ENCODE measurements around the gene SPINK8. TPM values are rescaled to one million over a fixed set of nuclear protein-coding genes. Genes with fewer than 3 reads are reported as not detected.

Gene SPINK8
- total RNA-seq, 1 experiment from 2014 or later: not detected

DNA sequence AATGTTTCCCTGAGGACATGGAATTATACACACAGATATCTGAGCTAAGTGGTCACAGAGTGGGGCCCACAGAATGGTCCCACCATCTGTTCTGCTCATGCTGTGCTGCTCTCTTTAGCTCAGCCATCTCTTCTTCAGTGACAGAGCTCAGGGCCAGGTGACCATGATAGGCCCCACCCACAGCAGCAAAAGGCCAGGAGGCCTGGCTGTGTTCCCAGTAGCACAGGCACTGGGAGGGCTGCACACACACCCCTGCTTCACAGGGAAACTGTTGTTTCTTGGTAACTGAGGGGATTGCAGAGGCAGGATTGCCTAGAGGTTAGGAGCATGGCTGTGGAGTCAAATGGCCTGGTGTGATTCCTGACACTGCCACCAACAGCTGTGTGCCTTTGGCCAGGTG, 33.7 kb upstream of the SPINK8 start:
- Histone ChIP-seq H3K9ac (ENCODE audit: extremely low read depth, insufficient read length, low read length) (no peak overlapping the region), H3K79me2 (ENCODE audit: insufficient read depth, low read length) (no peaks in the 10 kb centered on the region), H2BK20ac (ENCODE audit: low read depth, low read length, poor library complexity, severe bottlenecking) (no peak overlapping the region), H3K27me3 (ENCODE audit: insufficient read depth, low read length) (no peaks in the 10 kb centered on the region), H4K5ac (ENCODE audit: insufficient read length, low read depth, low read length) (no peak overlapping the region), H3K79me1 (ENCODE audit: insufficient read depth, low read depth, low read length, poor library complexity, severe bottlenecking) (no peaks in the 10 kb centered on the region), H4K20me1 (ENCODE audit: control insufficient read depth, insufficient read depth, insufficient read length) (no peaks in the 10 kb centered on the region), H2BK5ac (ENCODE audit: insufficient read length, low read length) (no peak overlapping the region), H3K9me3 (ENCODE audit: control insufficient read depth, low read depth, low read length) (no peaks in the 10 kb centered on the region), H3K23ac (ENCODE audit: insufficient read length, low read depth, low read length) (no peak overlapping the region), H4K8ac (replicated peaks; ENCODE audit: insufficient read length, low read depth, low read length) (no peak overlapping the region), H2BK15ac (ENCODE audit: low read depth, low read length) (no peak overlapping the region), H3K4ac (ENCODE audit: low read depth, low read length) (no peak overlapping the region), H3K14ac (ENCODE audit: insufficient read depth, low read length) (no peak overlapping the region), H4K91ac (ENCODE audit: insufficient read length, low read depth, low read length) (no peak overlapping the region), H3K56ac (ENCODE audit: insufficient read length, low read depth, low read length) (no peak overlapping the region), H3T11ph (ENCODE audit: low read length) (no peak overlapping the region), H2AK5ac (ENCODE audit: insufficient read length, low read length) (no peak overlapping the region), H3K27ac (ENCODE audit: insufficient read length, low read depth, low read length) (no peak overlapping the region), H2BK12ac (ENCODE audit: insufficient read length, low read depth, low read length) (no peak overlapping the region), H3K4me2 (ENCODE audit: insufficient read depth, insufficient read length, low read length) (no peak overlapping the region), H2BK120ac (ENCODE audit: low read depth, low read length, poor library complexity, severe bottlenecking) (no peak overlapping the region), H2AFZ (ENCODE audit: low read length) (no peak overlapping the region), H3K4me1 (ENCODE audit: insufficient read depth, low read length) (no peaks in the 10 kb centered on the region), H3K18ac (ENCODE audit: insufficient read length, low read depth, low read length) (no peak overlapping the region), H3K23me2 (ENCODE audit: insufficient read length, low read depth, low read length, poor library complexity, severe bottlenecking) (no peaks in the 10 kb centered on the region)
- Mint-ChIP-seq H3K4me3 (no peak overlapping the region), H3K27me3 (ENCODE audit: low read depth) (peaks cover 4% of the 10 kb centered on the region), H3K4me1 (peaks cover 14% of the 10 kb centered on the region in 2 experiments), H3K27ac (no peak overlapping the region), H3K36me3 (ENCODE audit: insufficient read depth in 1 of 3, low read depth in 3 of 3) (0 out of 7 replicates have a peak, but pooled peaks cover 0 to 2% (median 0%) of the 10 kb centered on the region in 3 experiments), H3K9me3 (peaks cover 9 to 10% of the 10 kb centered on the region in 2 experiments)
- DNase-seq: no peak
- TF ChIP-seq, protein P1, sequence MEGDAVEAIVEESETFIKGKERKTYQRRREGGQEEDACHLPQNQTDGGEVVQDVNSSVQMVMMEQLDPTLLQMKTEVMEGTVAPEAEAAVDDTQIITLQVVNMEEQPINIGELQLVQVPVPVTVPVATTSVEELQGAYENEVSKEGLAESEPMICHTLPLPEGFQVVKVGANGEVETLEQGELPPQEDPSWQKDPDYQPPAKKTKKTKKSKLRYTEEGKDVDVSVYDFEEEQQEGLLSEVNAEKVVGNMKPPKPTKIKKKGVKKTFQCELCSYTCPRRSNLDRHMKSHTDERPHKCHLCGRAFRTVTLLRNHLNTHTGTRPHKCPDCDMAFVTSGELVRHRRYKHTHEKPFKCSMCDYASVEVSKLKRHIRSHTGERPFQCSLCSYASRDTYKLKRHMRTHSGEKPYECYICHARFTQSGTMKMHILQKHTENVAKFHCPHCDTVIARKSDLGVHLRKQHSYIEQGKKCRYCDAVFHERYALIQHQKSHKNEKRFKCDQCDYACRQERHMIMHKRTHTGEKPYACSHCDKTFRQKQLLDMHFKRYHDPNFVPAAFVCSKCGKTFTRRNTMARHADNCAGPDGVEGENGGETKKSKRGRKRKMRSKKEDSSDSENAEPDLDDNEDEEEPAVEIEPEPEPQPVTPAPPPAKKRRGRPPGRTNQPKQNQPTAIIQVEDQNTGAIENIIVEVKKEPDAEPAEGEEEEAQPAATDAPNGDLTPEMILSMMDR (conservative IDR thresholded peaks at IDR 0.05): no peak
